ENCODE results near the gene KLHL13.
A peak's percentile ranks its signal among the peaks of the same experiment; 100 is the strongest.
"Not testable (repeated sequence)": the region's sequence is repeated elsewhere in the genome, so short reads cannot be mapped to it uniquely, and the experiment has no call there.

KLHL13 gene

GRCh38 chrX:118116713-118117550 is at the start of gene KLHL13:
Gene KLHL13, minus strand, starts transcription at chrX:118116810. Its CDS starts 88,337 bp downstream, at chrX:118028473.
- no peak for DNase-seq

GRCh38 chrX:118164138-118164537 is 47.5 kb upstream of the KLHL13 start:
- no peak for DNase-seq

- DNase-seq: no peak
Observed at GRCh38 chrX:118156953-118157608, 40.5 kb upstream of the KLHL13 start.

- no peak for DNase-seq
Observed at GRCh38 chrX:118156254-118156952, 39.8 kb upstream of the KLHL13 start.

GRCh38 chrX:118153270-118153669 is 36.7 kb upstream of the KLHL13 start:
- DNase-seq: no peak

GRCh38 chrX:118152721-118153120 is 36.1 kb upstream of the KLHL13 start:
- no peak for DNase-seq

GRCh38 chrX:118148737-118149136 is 32.1 kb upstream of the KLHL13 start:
- no peak for DNase-seq

GRCh38 chrX:118147771-118148170 is 31.2 kb upstream of the KLHL13 start:
- not testable (repeated sequence) for DNase-seq

GRCh38 chrX:118143578-118143977 is 27.0 kb upstream of the KLHL13 start:
- DNase-seq: no peak

- no peak for DNase-seq
Observed at GRCh38 chrX:118131336-118131735, 14.7 kb upstream of the KLHL13 start.

GRCh38 chrX:118129681-118130080 is 13.1 kb upstream of the KLHL13 start:
- no peak for DNase-seq

- no peak for DNase-seq
Observed at GRCh38 chrX:118128724-118129123, 12.1 kb upstream of the KLHL13 start.

- no peak for DNase-seq
Observed at GRCh38 chrX:118126286-118126685, 9.7 kb upstream of the KLHL13 start.

GRCh38 chrX:118124243-118124642 is 7.6 kb upstream of the KLHL13 start:
- not testable (repeated sequence) for DNase-seq

- no peak for DNase-seq
Observed at GRCh38 chrX:118117741-118118140, 1.1 kb upstream of the KLHL13 start.

GRCh38 chrX:118115953-118116712 is 477 bp downstream of the KLHL13 start:
- peak; percentile 34 for DNase-seq

GRCh38 chrX:118114971-118115370 is 1.6 kb downstream of the KLHL13 start:
- DNase-seq: no peak

- DNase-seq: no peak
Observed at GRCh38 chrX:118109065-118109464, 7.5 kb downstream of the KLHL13 start.

GRCh38 chrX:118108304-118108703 is 8.3 kb downstream of the KLHL13 start:
- DNase-seq: no peak

- DNase-seq: no peak
Observed at GRCh38 chrX:118100091-118100490, 16.5 kb downstream of the KLHL13 start.

GRCh38 chrX:118088084-118088483 is 28.5 kb downstream of the KLHL13 start:
- no peak for DNase-seq

- DNase-seq: no peak
Observed at GRCh38 chrX:118074196-118074595, 42.4 kb downstream of the KLHL13 start.
